Measurements from ENCODE around the gene PHACTR1.

PHACTR1 gene

GRCh38 chr6:13328875-13329183 is 612.3 kb downstream of the PHACTR1 start:
- FAIRE-seq (no peak), DNase-seq (ENCODE audit: insufficient read length, low spot score) (no peak)
- TF ChIP-seq POU2F2 (IDR thresholded peaks at IDR 0.05; ENCODE audit: low read depth, low read length) (no peak), POLR2A (IDR thresholded peaks at IDR 0.05; ENCODE audit: low read depth, low read length) (no peak), SPI1 (IDR thresholded peaks at IDR 0.05; ENCODE audit: low read depth, low read length) (no peak), PAX5 (IDR thresholded peaks at IDR 0.05; ENCODE audit: insufficient read depth, low read length, severe bottlenecking) (no peak), POLR2AphosphoS5 (IDR thresholded peaks at IDR 0.05; ENCODE audit: low read depth, low read length) (no peak), TAF1 (IDR thresholded peaks at IDR 0.05; ENCODE audit: low read depth, low read length) (no peak)

- DNase-seq (ENCODE audit: insufficient read length, low spot score) (no peak), FAIRE-seq (peak; percentile 55)
- TF ChIP-seq TAF1 (IDR thresholded peaks at IDR 0.05; ENCODE audit: low read depth, low read length), result no peak
- TF ChIP-seq POLR2AphosphoS5 (IDR thresholded peaks at IDR 0.05; ENCODE audit: low read depth, low read length), result no peak
- no peak for TF ChIP-seq PAX5 (IDR thresholded peaks at IDR 0.05; ENCODE audit: insufficient read depth, low read length, severe bottlenecking)
- TF ChIP-seq POU2F2 (IDR thresholded peaks at IDR 0.05; ENCODE audit: low read depth, low read length), result no peak
- TF ChIP-seq SPI1 (IDR thresholded peaks at IDR 0.05; ENCODE audit: low read depth, low read length), result no peak
- TF ChIP-seq POLR2A (IDR thresholded peaks at IDR 0.05; ENCODE audit: low read depth, low read length), result no peak
Observed at GRCh38 chr6:13331516-13332348, 615.2 kb downstream of the PHACTR1 start.

- FAIRE-seq, result no peak
- no peak for DNase-seq (ENCODE audit: insufficient read length, low spot score)
- TF ChIP-seq POLR2A (IDR thresholded peaks at IDR 0.05; ENCODE audit: low read depth, low read length), result no peak
- no peak for TF ChIP-seq PAX5 (IDR thresholded peaks at IDR 0.05; ENCODE audit: insufficient read depth, low read length, severe bottlenecking)
- TF ChIP-seq TAF1 (IDR thresholded peaks at IDR 0.05; ENCODE audit: low read depth, low read length), result no peak
- TF ChIP-seq POLR2AphosphoS5 (IDR thresholded peaks at IDR 0.05; ENCODE audit: low read depth, low read length), result no peak
- TF ChIP-seq POU2F2 (IDR thresholded peaks at IDR 0.05; ENCODE audit: low read depth, low read length), result no peak
- TF ChIP-seq SPI1 (IDR thresholded peaks at IDR 0.05; ENCODE audit: low read depth, low read length), result no peak
Observed at GRCh38 chr6:13332349-13332706, 615.8 kb downstream of the PHACTR1 start.

- no peak for DNase-seq (ENCODE audit: insufficient read length, low spot score)
- no peak for FAIRE-seq
- no peak for TF ChIP-seq POLR2AphosphoS5 (IDR thresholded peaks at IDR 0.05; ENCODE audit: low read depth, low read length)
- TF ChIP-seq POU2F2 (IDR thresholded peaks at IDR 0.05; ENCODE audit: low read depth, low read length), result no peak
- no peak for TF ChIP-seq PAX5 (IDR thresholded peaks at IDR 0.05; ENCODE audit: insufficient read depth, low read length, severe bottlenecking)
- TF ChIP-seq SPI1 (IDR thresholded peaks at IDR 0.05; ENCODE audit: low read depth, low read length), result no peak
Observed at GRCh38 chr6:13334953-13335352, 618.4 kb downstream of the PHACTR1 start.

- TF ChIP-seq SPI1 (IDR thresholded peaks at IDR 0.05; ENCODE audit: low read depth, low read length), result no peak
- no peak for TF ChIP-seq PAX5 (IDR thresholded peaks at IDR 0.05; ENCODE audit: insufficient read depth, low read length, severe bottlenecking)
- TF ChIP-seq TAF1 (IDR thresholded peaks at IDR 0.05; ENCODE audit: low read depth, low read length), result no peak
- TF ChIP-seq POLR2AphosphoS5 (IDR thresholded peaks at IDR 0.05; ENCODE audit: low read depth, low read length), result no peak
- TF ChIP-seq POLR2A (IDR thresholded peaks at IDR 0.05; ENCODE audit: low read depth, low read length), result no peak
- no peak for TF ChIP-seq POU2F2 (IDR thresholded peaks at IDR 0.05; ENCODE audit: low read depth, low read length)
- DNase-seq (ENCODE audit: insufficient read length, low spot score), result no peak
- peak; percentile 92 for FAIRE-seq
Observed at GRCh38 chr6:13336553-13336952, 620.0 kb downstream of the PHACTR1 start.

- no peak for TF ChIP-seq POU2F2 (IDR thresholded peaks at IDR 0.05; ENCODE audit: low read depth, low read length)
- TF ChIP-seq PAX5 (IDR thresholded peaks at IDR 0.05; ENCODE audit: insufficient read depth, low read length, severe bottlenecking), result no peak
- peak; percentile 50; the same call in 1 of the 2 replicates for TF ChIP-seq SPI1 (IDR thresholded peaks at IDR 0.05; ENCODE audit: low read depth, low read length)
- DNase-seq (ENCODE audit: insufficient read length, low spot score) (no peak), FAIRE-seq (no peak)
Observed at GRCh38 chr6:13338038-13338437, 621.5 kb downstream of the PHACTR1 start.

Data from GM12891 (cell line).